Activated CD8-positive, alpha-beta memory T cell treated with anti-CD3 and anti-CD28 coated beads, Interleukin-2, amount 50 U/mL, for 1 hour (primary cell): ENCODE data around the gene SHROOM3.

Experiments
- DNase-seq: peaks from one replicate; pipeline ENCODE4 v3.0.0-alpha.2; 2020; ENCODE audit errors: extremely low read depth

The SHROOM3 gene

GRCh38 chr4:76540486-76540885 lies 105.5 kb downstream of the SHROOM3 start:
- no peak for DNase-seq

GRCh38 chr4:76543378-76543777 lies 108.3 kb downstream of the SHROOM3 start:
- DNase-seq, result no peak

- DNase-seq, result no peak
These were observed 109.7 kb downstream of the SHROOM3 start for GRCh38 chr4:76544725-76545124.

- DNase-seq, result no peak
These were observed 110.3 kb downstream of the SHROOM3 start for GRCh38 chr4:76545226-76545884.

- DNase-seq, result no peak
These were observed 111.3 kb downstream of the SHROOM3 start for GRCh38 chr4:76546327-76546726.

GRCh38 chr4:76546759-76547742 lies 112.0 kb downstream of the SHROOM3 start:
- no peak for DNase-seq

- DNase-seq, result no peak
These were observed 113.7 kb downstream of the SHROOM3 start for GRCh38 chr4:76548704-76549103.

- no peak for DNase-seq
These were observed 114.7 kb downstream of the SHROOM3 start for GRCh38 chr4:76549765-76550164.

GRCh38 chr4:76550966-76551780 lies 116.1 kb downstream of the SHROOM3 start:
- DNase-seq, result no peak

GRCh38 chr4:76554630-76555029 lies 119.6 kb downstream of the SHROOM3 start:
- DNase-seq, result no peak

- no peak for DNase-seq
These were observed 121.4 kb downstream of the SHROOM3 start for GRCh38 chr4:76556452-76556851.

- no peak for DNase-seq
These were observed 123.6 kb downstream of the SHROOM3 start for GRCh38 chr4:76558396-76559235.

- no peak for DNase-seq
These were observed 124.4 kb downstream of the SHROOM3 start for GRCh38 chr4:76559236-76560071.

GRCh38 chr4:76562161-76562560 lies 127.1 kb downstream of the SHROOM3 start:
- DNase-seq, result no peak

- DNase-seq, result no peak
These were observed 127.9 kb downstream of the SHROOM3 start for GRCh38 chr4:76562836-76563453.

- no peak for DNase-seq
These were observed 128.6 kb downstream of the SHROOM3 start for GRCh38 chr4:76563454-76564122.

- no peak for DNase-seq
These were observed 129.3 kb downstream of the SHROOM3 start for GRCh38 chr4:76564123-76564915.

GRCh38 chr4:76568262-76568661 lies 133.2 kb downstream of the SHROOM3 start:
- DNase-seq, result no peak
